HG02610 (cell line): ENCODE measurements around the gene CASD1.

Experiments
- ATAC-seq: cut with Tn5 transposase; IDR thresholded peaks from one replicate; pipeline ENCODE4 v1.9.1; 2021; ENCODE audit warnings: mild to moderate bottlenecking, moderate library complexity; ENCODE audit not compliant: unreplicated experiment

CASD1 gene

DNA sequence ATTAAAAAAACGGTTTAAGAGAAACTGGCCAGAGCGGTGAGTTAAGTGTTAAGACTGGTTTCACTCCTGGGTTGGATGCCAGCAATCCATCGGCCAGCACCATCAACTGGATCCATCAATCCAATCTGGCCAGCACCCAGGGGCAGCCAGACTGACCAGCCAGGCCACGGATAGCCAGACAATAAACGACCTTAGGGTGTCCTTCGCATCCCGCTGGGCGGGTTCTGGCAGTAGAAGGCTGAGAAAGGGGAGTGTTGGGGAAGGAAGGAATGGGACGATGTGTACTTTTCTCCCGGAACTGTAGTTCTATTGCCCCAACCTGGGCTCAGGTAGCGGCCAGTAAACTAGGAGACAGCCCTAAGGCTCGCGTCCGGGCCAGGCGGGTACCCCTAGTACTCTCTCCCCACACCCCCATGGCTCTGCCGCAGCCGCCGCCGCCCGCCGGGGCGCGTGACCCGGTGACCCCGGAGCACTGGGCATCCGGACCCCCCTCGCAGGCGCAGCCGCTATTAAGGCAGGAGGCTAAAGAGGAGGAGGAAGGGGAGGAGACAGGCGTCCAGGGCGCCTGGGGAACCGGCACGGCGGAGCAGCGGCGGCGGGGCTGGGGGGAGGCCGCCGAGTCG is at the start of gene CASD1:
TSS of gene CASD1 (plus strand) at position 546 of the 623 bp plus-strand sequence. CDS start 276 bp downstream, outside the sequence.
- peak; percentile 74 for ATAC-seq

DNA sequence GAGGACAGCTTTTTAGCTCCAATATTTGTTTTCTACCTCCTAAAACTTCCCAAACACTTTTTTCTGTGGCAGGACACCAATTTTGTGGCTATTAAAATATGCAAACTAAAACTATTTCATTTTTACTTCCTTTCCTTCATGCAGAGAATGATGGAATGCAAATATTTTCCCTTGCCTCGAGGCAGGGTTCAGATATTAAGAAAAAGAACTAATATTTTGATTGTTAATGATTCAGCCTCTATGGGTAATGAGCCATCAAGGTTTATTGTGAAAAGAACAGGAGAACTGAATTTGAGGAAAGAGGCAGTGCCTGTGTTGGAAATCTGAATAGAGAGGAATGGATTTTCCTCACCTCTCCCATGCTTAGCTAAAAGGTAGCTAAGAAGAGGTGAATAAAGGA is 43.1 kb upstream of the CASD1 start:
- ATAC-seq = no peak

DNA sequence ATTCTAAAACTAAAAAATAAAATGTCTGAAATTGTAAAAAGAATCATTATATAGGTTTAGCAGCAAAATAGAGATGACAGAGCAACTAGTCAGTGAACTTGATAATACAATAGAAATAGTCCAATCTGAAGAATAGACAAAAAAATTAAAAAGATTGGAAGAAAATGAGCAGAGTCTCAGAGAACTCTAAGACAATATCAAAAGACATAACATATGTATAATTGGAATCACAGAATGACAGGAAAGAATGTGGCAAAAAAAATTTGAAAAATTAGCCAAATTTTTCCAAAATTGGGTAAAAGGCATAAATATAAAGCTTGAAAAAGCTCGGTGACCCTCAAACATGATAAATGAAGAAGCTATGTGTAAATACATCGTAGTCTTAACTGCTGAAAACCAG is 38.0 kb upstream of the CASD1 start:
- ATAC-seq = no peak

DNA sequence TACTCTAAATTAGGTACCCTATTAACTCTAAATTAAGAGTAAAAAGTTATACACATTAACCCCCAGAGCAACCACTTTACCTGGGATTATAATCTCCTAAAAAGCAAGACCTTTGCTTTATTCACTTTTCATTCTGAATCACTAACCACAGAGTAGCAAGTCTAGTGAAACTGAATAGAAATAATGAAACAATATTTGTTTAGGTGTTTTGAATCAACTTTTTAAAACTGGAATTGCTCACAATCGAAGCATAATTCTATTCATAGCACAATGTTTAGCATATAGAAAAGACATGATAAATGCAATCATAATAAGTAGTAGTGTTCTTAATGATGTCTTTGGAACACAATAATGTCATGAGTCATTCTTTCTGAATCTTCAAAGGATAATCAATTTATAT is 37.0 kb upstream of the CASD1 start:
- peak; percentile 85 for ATAC-seq

DNA sequence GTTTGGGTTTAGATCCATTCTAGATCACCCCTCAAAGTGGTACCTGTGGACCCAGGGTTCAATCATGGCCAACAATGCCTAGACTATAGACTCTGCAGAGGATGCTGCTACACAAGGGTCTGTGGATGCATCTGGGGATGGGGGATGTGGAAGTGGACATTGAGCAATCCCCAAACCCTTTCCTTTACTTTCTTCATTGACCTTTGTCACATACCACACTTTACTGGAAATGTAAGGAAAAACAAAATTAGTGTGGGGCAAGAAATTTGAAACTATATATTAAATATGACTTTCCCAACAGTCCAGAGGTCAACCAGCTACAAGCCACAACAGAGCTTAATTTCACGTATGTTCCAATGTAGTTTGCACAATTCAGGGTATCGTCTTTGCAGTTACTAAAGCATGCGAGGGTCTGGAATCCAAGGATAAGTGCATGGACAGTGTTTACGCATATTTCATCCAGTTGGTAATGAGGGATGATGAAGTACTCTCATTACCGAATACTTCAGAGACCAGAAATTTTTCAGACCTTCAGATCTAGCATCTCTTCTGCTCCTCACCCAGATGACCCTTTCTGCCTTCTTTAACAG is 33.3 kb upstream of the CASD1 start:
- ATAC-seq = no peak

- no peak for ATAC-seq
Observed at GRCh38 chr7:94477878-94478277, 31.7 kb upstream of the CASD1 start.

GRCh38 chr7:94478648-94479214 is 30.9 kb upstream of the CASD1 start:
- no peak for ATAC-seq

DNA sequence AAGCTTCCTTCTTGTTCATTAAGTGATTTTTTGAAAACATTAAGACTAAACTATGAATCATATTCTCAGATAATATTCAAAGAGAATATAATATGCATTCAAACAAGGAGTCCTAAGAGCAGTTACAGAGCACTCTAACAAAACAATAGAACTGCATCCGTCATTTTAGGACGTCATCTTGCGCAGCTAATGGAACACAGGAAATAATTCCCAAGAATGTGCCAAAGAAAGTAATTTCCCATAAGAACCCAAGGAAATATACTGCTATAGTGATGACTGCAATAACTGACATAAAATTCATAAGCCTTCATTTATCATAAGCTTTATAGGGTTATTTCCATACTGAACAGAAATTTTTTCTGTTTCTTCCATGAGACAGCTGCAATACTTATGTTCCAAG is 28.3 kb upstream of the CASD1 start:
- ATAC-seq = no peak

GRCh38 chr7:94482796-94483195 is 26.8 kb upstream of the CASD1 start:
- ATAC-seq = no peak

DNA sequence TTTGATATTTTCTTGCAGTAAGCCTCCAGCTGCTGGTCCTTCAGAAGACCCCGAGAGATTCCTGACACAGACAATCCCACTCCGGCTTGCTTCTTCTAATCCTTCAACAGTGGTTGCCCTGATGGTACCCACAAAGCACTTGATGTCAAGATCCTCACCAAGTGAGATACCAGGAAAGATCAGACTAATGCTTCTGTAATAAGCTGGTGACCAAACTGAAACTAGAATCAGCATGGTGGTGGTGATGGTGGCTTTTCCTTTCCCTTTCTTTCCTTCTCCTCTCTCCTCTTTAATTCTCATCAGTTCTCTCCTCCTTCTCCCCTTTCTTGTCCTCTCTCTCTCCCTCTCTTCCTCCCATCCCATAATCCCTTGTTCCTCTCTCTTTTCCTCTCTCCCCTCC is 25.8 kb upstream of the CASD1 start:
- ATAC-seq = no peak

GRCh38 chr7:94486216-94486615 is 23.4 kb upstream of the CASD1 start:
- ATAC-seq = no peak

GRCh38 chr7:94491410-94491809 is 18.2 kb upstream of the CASD1 start:
- ATAC-seq = no peak

- ATAC-seq = peak; percentile 100
Observed at GRCh38 chr7:94492601-94493000, 17.0 kb upstream of the CASD1 start.

DNA sequence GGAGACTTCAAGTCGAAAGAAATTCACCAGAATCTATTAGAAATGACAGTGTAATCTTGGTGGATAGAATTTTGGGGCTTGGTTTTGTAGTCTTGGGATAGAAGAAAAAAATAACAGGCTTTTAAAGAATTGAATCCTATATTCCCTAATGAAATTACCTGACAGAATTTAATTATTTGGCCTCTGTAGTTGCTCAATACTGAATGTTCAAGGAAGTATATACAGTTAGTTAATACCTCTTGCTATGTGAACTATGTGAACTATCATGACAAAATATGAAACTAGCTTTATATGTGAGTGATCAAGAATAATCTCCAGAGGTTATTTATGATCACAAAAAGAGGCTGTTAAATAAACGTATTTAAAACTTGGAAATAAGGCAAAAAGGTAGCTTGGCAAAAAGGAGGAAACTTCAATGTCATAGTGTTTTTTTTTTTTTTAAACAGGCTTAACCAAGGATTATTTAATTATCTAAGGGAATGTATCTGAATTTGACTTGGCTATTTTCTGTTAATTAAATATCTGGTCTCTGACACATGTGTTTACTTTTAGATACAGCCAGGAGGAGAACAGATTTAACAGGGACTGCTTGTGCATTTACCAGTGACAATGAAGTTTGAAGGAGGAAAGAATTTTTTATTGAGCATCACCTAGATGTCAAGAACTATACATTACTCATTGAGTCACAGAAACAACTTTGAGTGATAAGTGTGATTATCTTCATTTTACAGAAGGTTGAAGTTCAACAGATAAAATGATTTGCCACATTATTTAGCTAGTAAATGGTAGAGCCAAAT is 11.5 kb upstream of the CASD1 start:
- no peak for ATAC-seq

DNA sequence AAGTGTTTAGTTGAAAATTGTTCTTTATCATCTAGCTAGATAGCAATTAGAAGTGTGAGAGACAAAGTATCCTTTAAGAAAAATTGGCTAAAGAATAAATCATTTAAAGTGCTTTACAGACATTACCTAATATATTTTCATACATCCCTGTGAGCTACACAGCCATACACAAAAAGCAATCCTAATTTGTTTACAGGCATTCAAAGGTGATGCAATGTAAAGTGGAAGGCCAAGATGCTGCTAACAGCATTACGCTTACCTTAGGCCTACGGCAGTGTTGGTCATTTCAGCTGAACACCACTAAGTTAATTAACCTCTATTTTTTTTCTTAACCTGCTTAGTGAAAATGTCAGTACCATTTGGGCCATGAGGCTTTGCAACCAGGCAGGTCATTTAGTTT is 10.7 kb upstream of the CASD1 start:
- ATAC-seq = no peak

- ATAC-seq = no peak
Observed at GRCh38 chr7:94507462-94507861, 2.1 kb upstream of the CASD1 start.

DNA sequence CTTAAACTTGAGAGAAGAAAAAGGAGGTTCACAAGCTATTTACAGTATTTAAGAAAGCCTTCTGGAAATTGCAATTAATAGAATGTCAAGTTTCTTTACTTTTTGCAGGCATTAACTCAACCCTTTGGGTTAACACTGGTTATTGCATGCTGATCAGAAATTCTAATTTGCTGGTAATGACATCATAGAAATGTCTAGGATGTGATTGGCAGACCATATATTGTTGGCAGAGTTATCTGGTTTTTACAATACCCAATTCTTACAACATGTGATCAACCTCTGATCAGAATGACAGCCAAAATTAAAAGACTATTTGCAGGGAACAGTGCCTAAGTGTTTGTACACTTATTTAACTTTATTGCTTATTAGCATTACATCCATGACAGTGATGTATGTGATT is 1.6 kb upstream of the CASD1 start:
- no peak for ATAC-seq

- ATAC-seq = peak; percentile 73
Observed at GRCh38 chr7:94509887-94510581, 425 bp downstream of the CASD1 start.

- no peak for ATAC-seq
Observed at GRCh38 chr7:94510582-94511496, 1.2 kb downstream of the CASD1 start.

- no peak for ATAC-seq
Observed at GRCh38 chr7:94511718-94512117, 2.1 kb downstream of the CASD1 start.
